B cell (primary cell): ENCODE results near the gene RNFT2.

Experiments
- EZH2 ChIP-seq: IDR thresholded peaks from 2 replicates; pipeline ENCODE4 v1.6.1; 2012; ENCODE audit warnings: borderline replicate concordance, low read depth, mild to moderate bottlenecking, moderate library complexity, low read length; ENCODE audit not compliant: insufficient read depth, poor library complexity, severe bottlenecking
- TF ChIP-seq, protein P1 (sequence below): fragments of 200-600 bp; IDR thresholded peaks from one replicate; pipeline ENCODE4 v1.8.0; 2022; ENCODE audit warnings: antibody characterized with exemption, mild to moderate bottlenecking

DNA sequence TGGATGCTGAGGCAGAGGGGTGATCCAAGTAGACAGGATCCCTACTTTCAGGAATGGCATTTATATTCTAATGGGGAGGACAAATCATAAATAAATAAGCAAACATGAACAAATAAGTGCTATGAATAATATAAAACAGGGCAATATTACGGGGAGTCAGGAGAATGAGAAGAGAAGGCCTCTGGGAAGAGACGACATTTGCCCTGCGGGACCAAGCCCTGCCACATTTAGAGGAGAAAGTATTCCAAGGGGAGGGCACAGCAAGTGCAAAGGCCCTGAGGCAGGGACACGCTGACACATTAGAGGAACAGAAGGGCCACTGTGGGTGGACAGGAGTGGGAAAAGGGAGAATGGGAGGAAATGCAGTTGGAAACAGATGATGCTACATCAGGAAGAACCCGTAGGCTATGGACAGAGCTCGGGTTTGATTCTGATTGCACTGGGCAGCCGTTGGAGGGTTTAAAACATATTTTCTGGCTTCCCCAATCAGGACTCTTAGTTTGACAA lies 1.3 kb downstream of the RNFT2 start:
- TF ChIP-seq, protein P1, sequence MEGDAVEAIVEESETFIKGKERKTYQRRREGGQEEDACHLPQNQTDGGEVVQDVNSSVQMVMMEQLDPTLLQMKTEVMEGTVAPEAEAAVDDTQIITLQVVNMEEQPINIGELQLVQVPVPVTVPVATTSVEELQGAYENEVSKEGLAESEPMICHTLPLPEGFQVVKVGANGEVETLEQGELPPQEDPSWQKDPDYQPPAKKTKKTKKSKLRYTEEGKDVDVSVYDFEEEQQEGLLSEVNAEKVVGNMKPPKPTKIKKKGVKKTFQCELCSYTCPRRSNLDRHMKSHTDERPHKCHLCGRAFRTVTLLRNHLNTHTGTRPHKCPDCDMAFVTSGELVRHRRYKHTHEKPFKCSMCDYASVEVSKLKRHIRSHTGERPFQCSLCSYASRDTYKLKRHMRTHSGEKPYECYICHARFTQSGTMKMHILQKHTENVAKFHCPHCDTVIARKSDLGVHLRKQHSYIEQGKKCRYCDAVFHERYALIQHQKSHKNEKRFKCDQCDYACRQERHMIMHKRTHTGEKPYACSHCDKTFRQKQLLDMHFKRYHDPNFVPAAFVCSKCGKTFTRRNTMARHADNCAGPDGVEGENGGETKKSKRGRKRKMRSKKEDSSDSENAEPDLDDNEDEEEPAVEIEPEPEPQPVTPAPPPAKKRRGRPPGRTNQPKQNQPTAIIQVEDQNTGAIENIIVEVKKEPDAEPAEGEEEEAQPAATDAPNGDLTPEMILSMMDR = no peak
- no peak for TF ChIP-seq EZH2
